HEK293T (cell line): Measurements from ENCODE around the gene SNRNP70.
"Not testable (repeated sequence)": the region's sequence is repeated elsewhere in the genome, so short reads cannot be mapped to it uniquely, and the experiment has no call there.

Source experiments
- ARNT ChIP-seq: fragments of 450-650 bp; IDR thresholded peaks from 2 replicates; pipeline ENCODE4 v1.6.1; 2017; ENCODE audit warnings: mild to moderate bottlenecking
- BHLHE40 ChIP-seq: fragments of 450-650 bp; IDR thresholded peaks from 2 replicates; pipeline ENCODE4 v1.6.1; 2016; ENCODE audit warnings: mild to moderate bottlenecking, moderate library complexity, borderline replicate concordance
- CTBP1 ChIP-seq: fragments of 450-650 bp; IDR thresholded peaks from 2 replicates; pipeline ENCODE4 v1.6.1; 2016; ENCODE audit warnings: borderline replicate concordance
- ELF4 ChIP-seq: fragments of 450-650 bp; IDR thresholded peaks from 2 replicates; pipeline ENCODE4 v1.6.1; 2017; ENCODE audit warnings: antibody characterized with exemption
- FOXA1 ChIP-seq: fragments of 450-650 bp; IDR thresholded peaks from 2 replicates; pipeline ENCODE4 v1.6.1; 2016; ENCODE audit warnings: mild to moderate bottlenecking
- FOXK2 ChIP-seq: fragments of 450-650 bp; IDR thresholded peaks from 2 replicates; pipeline ENCODE4 v1.6.1; 2016; ENCODE audit warnings: mild to moderate bottlenecking
- FOXM1 ChIP-seq: fragments of 450-650 bp; IDR thresholded peaks from 2 replicates; pipeline ENCODE4 v1.6.1; 2017; ENCODE audit warnings: mild to moderate bottlenecking, borderline replicate concordance
- L3MBTL2 ChIP-seq: fragments of 450-650 bp; conservative IDR thresholded peaks from 2 replicates; pipeline ENCODE4 v1.6.1; 2016; ENCODE audit warnings: mild to moderate bottlenecking
- LEF1 ChIP-seq: fragments of 450-650 bp; IDR thresholded peaks from 2 replicates; pipeline ENCODE4 v1.6.1; 2017; ENCODE audit warnings: mild to moderate bottlenecking, borderline replicate concordance
- NFRKB ChIP-seq: fragments of 450-650 bp; IDR thresholded peaks from 2 replicates; pipeline ENCODE4 v1.6.1; 2016; ENCODE audit warnings: mild to moderate bottlenecking, moderate library complexity
- SP1 ChIP-seq: fragments of 450-650 bp; IDR thresholded peaks from 2 replicates; pipeline ENCODE4 v1.6.1; 2017
- SUZ12 ChIP-seq: fragments of 450-650 bp; IDR thresholded peaks from 2 replicates; pipeline ENCODE4 v1.6.1; 2016; ENCODE audit warnings: mild to moderate bottlenecking
- TARDBP ChIP-seq: fragments of 450-650 bp; IDR thresholded peaks from 2 replicates; pipeline ENCODE4 v1.6.1; 2016
- ZNF384 ChIP-seq: fragments of 450-650 bp; IDR thresholded peaks from 2 replicates; pipeline ENCODE4 v1.6.1; 2016

- not testable (repeated sequence) for TF ChIP-seq NFRKB, FOXM1, LEF1, CTBP1, L3MBTL2, SP1, ZNF384, ARNT, SUZ12, BHLHE40, FOXK2, FOXA1, ELF4, TARDBP
Observed at GRCh38 chr19:49039736-49040135, 45.5 kb upstream of the SNRNP70 start.
